Esophagus squamous epithelium (tissue), 5 donors: ENCODE data around the gene YEATS4. TPM values are rescaled to one million over a fixed set of nuclear protein-coding genes. Genes with fewer than 3 reads are reported as not detected.
A peak's percentile ranks its signal among the peaks of the same experiment; 100 is the strongest.

Experiments
- DNase-seq: peaks from one replicate; lab custom pipeline; 2025; lab: John Stamatoyannopoulos, UW
- H3K27ac ChIP-seq, 4 donors: fragments of 200-600 bp; sonication (generic); one replicate each; pipeline ENCODE4 v1.5.1; 2016 to 2019; ENCODE audit warnings: mild to moderate bottlenecking in 1 of 4
- H3K27me3 ChIP-seq, 4 donors: fragments of 200-600 bp; sonication (generic); 1 replicate in 3 of 4; 2 replicates in 1 of 4; pipeline versions ENCODE4 v1.5.1 to v1.6.0; 2017 to 2021; ENCODE audit warnings: antibody characterized with exemption in 1 of 4
- H3K36me3 ChIP-seq, 3 donors: fragments of 200-600 bp; sonication (generic); one replicate each; pipeline ENCODE4 v1.5.1; 2016 to 2019
- H3K4me1 ChIP-seq, 3 donors: fragments of 200-600 bp; sonication (generic); one replicate each; pipeline ENCODE4 v1.5.1; 2017 to 2019
- H3K4me3 ChIP-seq, 4 donors: fragments of 200-600 bp; sonication (generic); 1 replicate in 3 of 4; 2 replicates in 1 of 4; pipeline ENCODE4 v1.5.1; 2016 to 2019; ENCODE audit warnings: mild to moderate bottlenecking in 2 of 4, moderate library complexity in 1 of 4
- H3K9me3 ChIP-seq, 3 donors: fragments of 200-600 bp; sonication (generic); one replicate each; pipeline ENCODE4 v1.5.1; 2016 to 2019
- POLR2A ChIP-seq, 4 donors: fragments of 450-650 bp; IDR thresholded peaks; one replicate each; pipeline ENCODE4 v1.6.1; 2017; ENCODE audit warnings: antibody characterized with exemption in 4 of 4, mild to moderate bottlenecking in 4 of 4, moderate library complexity in 3 of 4
- WGBS, 2 donors: methylation state at CpG; one replicate each; pipeline ENCODE4 v1.1.5; 2018; 5-methylcytosine and 5-hydroxymethylcytosine counted together
- intact Hi-C: fragments of 100-400 bp; cut with DNase I; formaldehyde crosslinking; loops from one replicate; pipeline ENCODE4 v1.15.0; 2022
- total RNA-seq, 4 donors: library from RNA; depleted of rRNA; stranded (reverse); fragments of >200 nt; gene quantifications; one replicate each; pipeline ENCODE4 v1.1.0, GENCODE V29; 2016
- TF ChIP-seq, protein P1 (sequence below), 6 experiments: fragments of 450-650 bp in 4 of 6; fragments of 200-600 bp in 2 of 6; sonication (generic) in 2 of 6; IDR thresholded peaks; one replicate each; pipeline ENCODE4 v1.5.1; 2016 to 2019; ENCODE audit warnings: antibody characterized with exemption in 6 of 6, mild to moderate bottlenecking in 4 of 6, moderate library complexity in 4 of 6
- donor health status: DM: yes; HTN: yes; CAD: no.

The YEATS4 gene
- total RNA-seq, 4 donors from 2014 or later, result 15.0 to 36.9 (median 26.2) TPM

DNA sequence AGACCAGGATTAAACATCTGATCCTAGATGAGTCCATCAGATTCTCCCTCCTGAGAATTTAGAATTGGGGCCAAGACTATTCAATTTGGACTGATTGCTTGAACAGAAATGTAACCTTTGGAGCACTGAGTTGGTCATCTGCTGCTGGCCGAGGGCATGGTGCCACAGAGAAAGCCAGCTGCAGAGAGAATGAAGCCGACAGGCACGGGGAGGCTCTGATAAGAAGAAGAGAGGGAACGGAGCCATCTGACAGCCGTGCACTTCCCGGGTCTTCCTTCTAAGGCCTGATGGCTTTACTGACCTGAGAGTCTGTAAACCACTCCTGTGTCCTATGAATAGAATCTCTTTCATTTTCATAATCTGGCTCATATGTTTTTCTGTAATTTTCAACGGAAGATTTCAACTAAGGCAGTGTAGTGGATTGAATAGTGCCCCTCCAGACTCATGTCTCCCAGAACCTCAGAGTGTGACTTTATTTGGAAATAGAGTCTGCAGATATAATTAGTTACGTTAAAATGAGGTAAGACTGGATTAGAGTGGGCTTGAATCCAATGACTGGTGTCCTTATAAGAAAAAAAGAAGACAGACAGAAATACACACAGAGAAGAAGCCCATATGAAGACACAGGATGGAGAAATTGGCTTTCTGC is 71.5 kb downstream of the YEATS4 start:
- WGBS, 2 donors, result 81 to 83% methylated on average over 7 to 8 of the region's 8 CpGs
- Histone ChIP-seq H3K9me3 (no peaks in the 10 kb centered on the region), H3K4me3 (no peak overlapping the region), H3K27me3 (no peaks in the 10 kb centered on the region), H3K27ac (peak overlapping the region in 3 of 4 donors; percentile 51 to 78 (median 71)), H3K36me3 (no peaks in the 10 kb centered on the region), H3K4me1 (peaks cover 0 to 9% (median 0%) of the 10 kb centered on the region in 3 donors)
- DNase-seq, result no peak
- TF ChIP-seq, protein P1, sequence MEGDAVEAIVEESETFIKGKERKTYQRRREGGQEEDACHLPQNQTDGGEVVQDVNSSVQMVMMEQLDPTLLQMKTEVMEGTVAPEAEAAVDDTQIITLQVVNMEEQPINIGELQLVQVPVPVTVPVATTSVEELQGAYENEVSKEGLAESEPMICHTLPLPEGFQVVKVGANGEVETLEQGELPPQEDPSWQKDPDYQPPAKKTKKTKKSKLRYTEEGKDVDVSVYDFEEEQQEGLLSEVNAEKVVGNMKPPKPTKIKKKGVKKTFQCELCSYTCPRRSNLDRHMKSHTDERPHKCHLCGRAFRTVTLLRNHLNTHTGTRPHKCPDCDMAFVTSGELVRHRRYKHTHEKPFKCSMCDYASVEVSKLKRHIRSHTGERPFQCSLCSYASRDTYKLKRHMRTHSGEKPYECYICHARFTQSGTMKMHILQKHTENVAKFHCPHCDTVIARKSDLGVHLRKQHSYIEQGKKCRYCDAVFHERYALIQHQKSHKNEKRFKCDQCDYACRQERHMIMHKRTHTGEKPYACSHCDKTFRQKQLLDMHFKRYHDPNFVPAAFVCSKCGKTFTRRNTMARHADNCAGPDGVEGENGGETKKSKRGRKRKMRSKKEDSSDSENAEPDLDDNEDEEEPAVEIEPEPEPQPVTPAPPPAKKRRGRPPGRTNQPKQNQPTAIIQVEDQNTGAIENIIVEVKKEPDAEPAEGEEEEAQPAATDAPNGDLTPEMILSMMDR (IDR thresholded peaks at IDR 0.05), result no peak
- no peak for TF ChIP-seq POLR2A (IDR thresholded peaks at IDR 0.05)
- intact Hi-C loops, result no loop called here

DNA sequence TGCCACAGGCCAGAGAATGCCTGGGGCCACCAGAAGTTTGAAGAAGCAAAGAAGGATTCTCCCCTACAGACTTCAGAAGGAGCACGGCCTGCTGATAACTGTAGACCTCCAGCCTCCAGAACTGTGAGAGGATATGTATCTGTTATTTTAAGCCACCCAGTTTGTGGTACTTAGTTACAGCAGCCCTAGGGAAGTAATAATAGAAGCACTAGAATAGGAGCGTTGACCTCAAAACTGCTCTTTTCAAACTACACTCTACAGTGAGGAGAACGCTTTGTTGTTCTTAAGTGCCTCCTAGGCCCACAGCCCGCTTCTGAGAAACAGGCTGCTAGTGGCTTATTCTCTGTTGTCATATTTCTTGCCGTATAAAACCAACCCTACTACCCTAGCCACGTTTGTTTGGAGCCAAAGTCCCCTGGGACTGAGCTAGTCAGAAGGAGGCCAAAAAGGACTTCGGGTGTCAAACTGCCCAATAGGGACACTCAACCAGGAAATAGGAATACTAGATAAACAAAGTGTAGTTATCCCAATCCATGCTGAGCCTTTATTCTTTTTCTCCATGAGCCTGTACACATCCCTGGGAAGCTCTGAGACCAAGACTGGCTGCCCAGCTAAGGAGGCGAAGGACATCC is 72.2 kb downstream of the YEATS4 start:
- intact Hi-C loops, result no loop called here
- WGBS, 2 donors, result 60 to 75% methylated on average over 8 of the region's 8 CpGs

DNA sequence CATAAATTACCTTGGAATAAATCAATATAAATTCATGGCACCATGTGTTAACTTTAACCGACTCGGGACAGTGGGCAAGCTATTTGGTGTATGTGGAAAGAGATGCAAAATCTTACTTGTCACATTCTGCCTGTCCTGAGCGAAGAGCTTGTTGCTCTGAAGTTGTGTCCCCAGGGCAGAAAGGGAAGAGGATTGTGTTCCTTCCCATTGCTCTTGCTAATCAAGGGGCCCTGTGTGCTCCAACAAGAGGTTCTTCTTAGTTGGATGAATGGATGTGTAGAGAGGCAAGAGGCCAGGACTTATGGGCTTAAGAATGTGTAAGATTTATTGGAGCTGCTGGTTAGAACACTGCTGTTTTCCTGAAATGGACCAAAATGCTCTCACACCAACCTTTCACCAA is 74.1 kb downstream of the YEATS4 start:
- intact Hi-C loops, result no loop called here
- DNase-seq, result no peak
- TF ChIP-seq, protein P1 (IDR thresholded peaks at IDR 0.05), result no peak
- no peak for TF ChIP-seq POLR2A (IDR thresholded peaks at IDR 0.05)
- WGBS, 2 donors, result 94% methylated on average over 3 of the region's 3 CpGs
- no peaks in the 10 kb centered on the region for H3K9me3 ChIP-seq
- H3K4me1 ChIP-seq, result no peaks in the 10 kb centered on the region
- no peaks in the 10 kb centered on the region for H3K36me3 ChIP-seq
- H3K27me3 ChIP-seq, result no peaks in the 10 kb centered on the region
- no peak overlapping the region for H3K27ac ChIP-seq
- H3K4me3 ChIP-seq, result no peak overlapping the region

More for the DNA sequence above, 72.2 kb downstream of the YEATS4 start:
- Histone ChIP-seq H3K27me3 (no peaks in the 10 kb centered on the region), H3K36me3 (no peaks in the 10 kb centered on the region), H3K4me3 (no peak overlapping the region), H3K9me3 (no peaks in the 10 kb centered on the region), H3K27ac (peak overlapping the region; percentile 22 to 78 (median 61)), H3K4me1 (peaks cover 0 to 4% (median 0%) of the 10 kb centered on the region in 3 donors)
- no peak for DNase-seq
- TF ChIP-seq POLR2A (IDR thresholded peaks at IDR 0.05), result no peak
- TF ChIP-seq, protein P1 (IDR thresholded peaks at IDR 0.05), result no peak

DNA sequence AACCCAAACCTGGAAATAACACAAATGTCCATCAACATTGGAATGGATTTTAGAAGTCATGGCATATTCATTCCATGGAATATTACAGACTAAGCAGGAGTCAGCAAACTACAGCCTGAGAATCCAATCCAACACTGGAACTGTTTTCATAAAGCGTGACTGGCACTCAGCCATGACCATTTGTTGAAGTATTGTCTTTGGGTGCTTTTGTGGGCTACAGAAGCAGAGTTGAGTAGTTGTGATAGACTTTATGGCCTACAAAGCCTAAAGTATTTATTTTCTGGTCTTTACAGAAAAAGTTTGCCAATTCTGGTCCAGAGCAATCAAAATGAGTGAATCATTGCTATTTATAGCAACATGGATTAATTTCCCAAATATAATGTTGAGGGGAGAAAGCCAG is 76.1 kb downstream of the YEATS4 start:
- 76 to 85% methylated on average over 1 of the region's 1 CpG for WGBS, 2 donors
- Histone ChIP-seq H3K27ac (peak overlapping the region in 2 of 4 donors; percentile 55 to 60), H3K4me1 (peaks cover 0 to 6% (median 0%) of the 10 kb centered on the region in 3 donors), H3K36me3 (no peaks in the 10 kb centered on the region), H3K9me3 (no peaks in the 10 kb centered on the region), H3K4me3 (no peak overlapping the region), H3K27me3 (no peaks in the 10 kb centered on the region)
- intact Hi-C loops, result no loop called here
- DNase-seq, result no peak
- no peak for TF ChIP-seq POLR2A (IDR thresholded peaks at IDR 0.05)
- TF ChIP-seq, protein P1 (IDR thresholded peaks at IDR 0.05), result no peak

DNA sequence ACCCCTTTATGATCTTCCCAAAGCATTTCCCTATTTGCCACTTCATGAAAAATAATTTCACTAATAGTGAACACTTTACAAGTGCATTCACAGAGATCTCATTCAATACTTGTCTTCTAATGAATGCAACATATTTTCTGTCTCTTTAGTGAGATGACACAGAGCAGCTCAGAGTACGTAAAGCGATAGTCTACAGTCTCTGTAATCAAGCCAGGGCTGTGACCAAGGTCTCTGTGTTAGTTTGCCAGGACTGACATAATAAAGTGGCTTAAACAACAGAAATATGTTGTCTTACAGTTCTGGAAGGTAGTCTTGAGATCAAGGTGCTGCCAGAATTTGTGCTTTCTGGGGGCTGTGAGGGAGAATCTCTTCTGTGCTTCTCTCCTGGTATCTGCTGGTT is 77.5 kb downstream of the YEATS4 start:
- no peak for TF ChIP-seq POLR2A (IDR thresholded peaks at IDR 0.05)
- TF ChIP-seq, protein P1 (IDR thresholded peaks at IDR 0.05), result no peak
- Histone ChIP-seq H3K4me3 (no peak overlapping the region), H3K27ac (peak overlapping the region in 2 of 4 donors; percentile 29 to 55), H3K9me3 (no peaks in the 10 kb centered on the region), H3K4me1 (peaks cover 0 to 7% (median 0%) of the 10 kb centered on the region in 3 donors), H3K36me3 (no peaks in the 10 kb centered on the region), H3K27me3 (no peaks in the 10 kb centered on the region)
- WGBS, 2 donors, result 59 to 71% methylated on average over 2 of the region's 2 CpGs
- intact Hi-C loops, result no loop called here
- no peak for DNase-seq
